Type B pancreatic cell (in vitro differentiated cells): ENCODE results near the gene FHDC1. TPM values are rescaled to one million over a fixed set of nuclear protein-coding genes. Genes with fewer than 3 reads are reported as not detected.

ENCODE experiments used
- DNase-seq: peaks from one replicate; pipeline ENCODE4 v3.0.0; 2021; ENCODE audit warnings: mixed read lengths; ENCODE audit not compliant: unreplicated experiment; ENCODE audit errors: extremely low spot score
- H3K27ac Mint-ChIP-seq: 2 replicates; pipeline ENCODE4 v1.8.0; 2021; ENCODE audit warnings: mild to moderate bottlenecking, mixed read lengths
- H3K27me3 Mint-ChIP-seq: 2 replicates; pipeline ENCODE4 v1.8.0; 2021; ENCODE audit warnings: mixed read lengths
- H3K36me3 Mint-ChIP-seq: 2 replicates; pipeline ENCODE4 v1.8.0; 2021; ENCODE audit warnings: mixed read lengths
- H3K4me1 Mint-ChIP-seq: one replicate; pipeline ENCODE4 v1.8.0; 2021; ENCODE audit warnings: mixed read lengths; ENCODE audit not compliant: unreplicated experiment
- H3K4me3 Mint-ChIP-seq: 2 replicates; pipeline ENCODE4 v1.8.0; 2021; ENCODE audit warnings: mild to moderate bottlenecking, mixed read lengths
- H3K9me3 Mint-ChIP-seq: 2 replicates; pipeline ENCODE4 v1.8.0; 2021; ENCODE audit warnings: mixed read lengths
- CTCF ChIP-seq: fragments of 200-600 bp; sonication (generic); conservative IDR thresholded peaks from 2 replicates; pipeline ENCODE4 v1.5.0; 2021; ENCODE audit warnings: antibody characterized with exemption, mild to moderate bottlenecking
- total RNA-seq: library from RNA; stranded (reverse); gene quantifications from 2 replicates; pipeline ENCODE4 v1.2.1, GENCODE V29; 2021; ENCODE audit warnings: low replicate concordance

FHDC1 gene
- total RNA-seq, 1 donor from 2014 or later: 23.1 TPM

GRCh38 chr4:152926959-152927358 is 9.2 kb upstream of the FHDC1 start:
- no peak overlapping the region for H3K27ac Mint-ChIP-seq
- no peaks in the 10 kb centered on the region for H3K9me3 Mint-ChIP-seq
- DNase-seq: no peak
- H3K4me3 Mint-ChIP-seq: no peak overlapping the region
- TF ChIP-seq CTCF: no peak
- no peaks in the 10 kb centered on the region for H3K27me3 Mint-ChIP-seq
- H3K4me1 Mint-ChIP-seq: peaks cover 20% of the 10 kb centered on the region
- peaks cover 4% of the 10 kb centered on the region for H3K36me3 Mint-ChIP-seq

- Mint-ChIP-seq H3K4me3 (no peak overlapping the region), H3K36me3 (peaks cover 4% of the 10 kb centered on the region), H3K4me1 (peaks cover 20% of the 10 kb centered on the region), H3K27me3 (no peaks in the 10 kb centered on the region), H3K9me3 (no peaks in the 10 kb centered on the region), H3K27ac (no peak overlapping the region)
- DNase-seq: no peak
- TF ChIP-seq CTCF: no peak
Observed at GRCh38 chr4:152927737-152928136, 8.4 kb upstream of the FHDC1 start.

- Mint-ChIP-seq H3K4me3 (no peak overlapping the region), H3K27ac (no peak overlapping the region), H3K27me3 (peaks cover 3% of the 10 kb centered on the region), H3K36me3 (peaks cover 4% of the 10 kb centered on the region), H3K9me3 (no peaks in the 10 kb centered on the region), H3K4me1 (peaks cover 20% of the 10 kb centered on the region)
- TF ChIP-seq CTCF: no peak
- no peak for DNase-seq
Observed at GRCh38 chr4:152928286-152928685, 7.8 kb upstream of the FHDC1 start.

- Mint-ChIP-seq H3K9me3 (no peaks in the 10 kb centered on the region), H3K27me3 (peaks cover 16% of the 10 kb centered on the region), H3K27ac (no peak overlapping the region), H3K36me3 (peaks cover 4% of the 10 kb centered on the region), H3K4me3 (no peak overlapping the region), H3K4me1 (peaks cover 21% of the 10 kb centered on the region)
- no peak for DNase-seq
- TF ChIP-seq CTCF: no peak
Observed at GRCh38 chr4:152929888-152930287, 6.2 kb upstream of the FHDC1 start.

GRCh38 chr4:152935143-152935542 is 980 bp upstream of the FHDC1 start:
- Mint-ChIP-seq H3K27ac (peak overlapping the region; percentile 91), H3K4me3 (peak overlapping the region; percentile 90), H3K27me3 (peaks cover 49% of the 10 kb centered on the region), H3K36me3 (no peaks in the 10 kb centered on the region), H3K9me3 (no peaks in the 10 kb centered on the region), H3K4me1 (peaks cover 27% of the 10 kb centered on the region)
- TF ChIP-seq CTCF: no peak
- DNase-seq: no peak
